ENCODE measurements around the gene SMARCA5.
A peak's percentile ranks its signal among the peaks of the same experiment; 100 is the strongest.

SMARCA5 gene

GRCh38 chr4:143558823-143559756 is 45.6 kb downstream of the SMARCA5 start:
- H3K9me3 ChIP-seq (ENCODE audit: severe bottlenecking) = no peaks in the 10 kb centered on the region
- peak overlapping the region; percentile 66 for H3K27ac ChIP-seq
- peak; percentile 95 for TF ChIP-seq CTCF (IDR thresholded peaks at IDR 0.05; ENCODE audit: low read depth, low read length)
- H3K4me3 ChIP-seq (ENCODE audit: low read depth, low read length) = peak overlapping the region; percentile 55
- H3K36me3 ChIP-seq = peaks cover 12% of the 10 kb centered on the region
- H3K27me3 ChIP-seq (ENCODE audit: insufficient read depth, low read depth, severe bottlenecking) = no peaks in the 10 kb centered on the region
- peak; percentile 95 for DNase-seq

GRCh38 chr4:143559757-143560147 is 46.2 kb downstream of the SMARCA5 start:
- peaks cover 5% of the 10 kb centered on the region for H3K36me3 ChIP-seq
- no peaks in the 10 kb centered on the region for H3K27me3 ChIP-seq (ENCODE audit: insufficient read depth, low read depth, severe bottlenecking)
- TF ChIP-seq CTCF (IDR thresholded peaks at IDR 0.05; ENCODE audit: low read depth, low read length) = peak; percentile 49
- peak; percentile 56 for DNase-seq
- no peaks in the 10 kb centered on the region for H3K9me3 ChIP-seq (ENCODE audit: severe bottlenecking)
- peak overlapping the region; percentile 66 for H3K27ac ChIP-seq
- peak overlapping the region; percentile 55 for H3K4me3 ChIP-seq (ENCODE audit: low read depth, low read length)

GRCh38 chr4:143564472-143564871 is 51.0 kb downstream of the SMARCA5 start:
- no peak for TF ChIP-seq CTCF (IDR thresholded peaks at IDR 0.05; ENCODE audit: low read depth, low read length)
- DNase-seq = no peak
- H3K4me3 ChIP-seq (ENCODE audit: low read depth, low read length) = no peak overlapping the region
- H3K27ac ChIP-seq = no peak overlapping the region
- H3K27me3 ChIP-seq (ENCODE audit: insufficient read depth, low read depth, severe bottlenecking) = no peaks in the 10 kb centered on the region
- peaks cover 2% of the 10 kb centered on the region for H3K9me3 ChIP-seq (ENCODE audit: severe bottlenecking)
- H3K36me3 ChIP-seq = no peaks in the 10 kb centered on the region

GRCh38 chr4:143575331-143575730 is 61.8 kb downstream of the SMARCA5 start:
- Histone ChIP-seq H3K36me3 (no peaks in the 10 kb centered on the region; the same call in 1 of the 2 replicates), H3K9me3 (ENCODE audit: severe bottlenecking) (no peaks in the 10 kb centered on the region), H3K27ac (no peak overlapping the region), H3K4me3 (ENCODE audit: low read depth, low read length) (no peak overlapping the region), H3K27me3 (ENCODE audit: insufficient read depth, low read depth, severe bottlenecking) (no peaks in the 10 kb centered on the region)
- no peak for TF ChIP-seq CTCF (IDR thresholded peaks at IDR 0.05; ENCODE audit: low read depth, low read length)
- DNase-seq = no peak

- DNase-seq = peak; percentile 68
- H3K4me3 ChIP-seq (ENCODE audit: low read depth, low read length) = no peak overlapping the region
- H3K9me3 ChIP-seq (ENCODE audit: severe bottlenecking) = peaks cover 3% of the 10 kb centered on the region
- TF ChIP-seq CTCF (IDR thresholded peaks at IDR 0.05; ENCODE audit: low read depth, low read length) = peak; percentile 62
- H3K27me3 ChIP-seq (ENCODE audit: insufficient read depth, low read depth, severe bottlenecking) = no peaks in the 10 kb centered on the region
- no peaks in the 10 kb centered on the region; the same call in 1 of the 2 replicates for H3K36me3 ChIP-seq
- no peak overlapping the region; the same call in 1 of the 2 replicates for H3K27ac ChIP-seq
These were observed 67.9 kb downstream of the SMARCA5 start for GRCh38 chr4:143581331-143581946.

All from WERI-Rb-1 (cell line).